ENCODE results near the gene TLR2. TPM values are rescaled to one million over a fixed set of nuclear protein-coding genes. Genes with fewer than 3 reads are reported as not detected.

Gene TLR2
- total RNA-seq, 1 experiment from 2014 or later, result 7.1 TPM

- DNase-seq (peak; percentile 77), ATAC-seq (peak; percentile 88)
- Histone ChIP-seq H3F3A (ENCODE audit: low read length, unreplicated experiment) (no peaks in the 10 kb centered on the region), H3K9me2 (replicated peaks; ENCODE audit: low read length) (no peaks in the 10 kb centered on the region), H3K4me1 (ENCODE audit: insufficient read depth, low read length) (peaks cover 7% of the 10 kb centered on the region; the same call in 1 of the 2 replicates), H2AFZ (ENCODE audit: low read length) (no peak overlapping the region), H4K20me1 (ENCODE audit: low read length) (no peaks in the 10 kb centered on the region), H3K4me3 (ENCODE audit: low read length) (no peak overlapping the region), H3K36me3 (ENCODE audit: low read depth, low read length) (no peaks in the 10 kb centered on the region), H3K4me2 (ENCODE audit: low read length) (no peak overlapping the region), H3K79me2 (ENCODE audit: low read length) (no peaks in the 10 kb centered on the region), H3K27ac (ENCODE audit: low read length) (no peak overlapping the region), H3K27me3 (ENCODE audit: low read length) (no peaks in the 10 kb centered on the region), H3K9ac (ENCODE audit: low read length) (no peak overlapping the region), H3K9me3 (ENCODE audit: low read length) (no peaks in the 10 kb centered on the region)
- BruUV-seq (replicated peaks), result no TSS peak
- POLR2A ChIA-PET (ENCODE audit: unreplicated experiment), result no interaction called here
- CTCF ChIA-PET, result interaction anchor here (0.6 to 1.3 kb wide), 3 partner anchors 105 to 525 kb away, joined by 3 to 4 read pairs (median 3); no protein-coding TSS in a partner anchor
- intact Hi-C loops (cut with micrococcal nuclease), result loop anchor here (1.0 to 5.0 kb wide), 5 partner anchors 73 to 403 kb away; no protein-coding TSS in a partner anchor
- TF ChIP-seq EZH2 (IDR thresholded peaks at IDR 0.05; ENCODE audit: low read length, unreplicated experiment), result no peak
- no peak for TF ChIP-seq EZH2phosphoT487 (IDR thresholded peaks at IDR 0.05; ENCODE audit: borderline replicate concordance, low read length)
- peak; percentile 72 for TF ChIP-seq CTCF (conservative IDR thresholded peaks at IDR 0.05; ENCODE audit: low read depth, low read length)
These were observed 66.2 kb downstream of the TLR2 start for GRCh38 chr4:153750197-153750817.

GRCh38 chr4:153755186-153755585 lies 71.1 kb downstream of the TLR2 start:
- no peak overlapping the region for H2AFZ ChIP-seq (ENCODE audit: low read length)
- ATAC-seq (no peak), DNase-seq (no peak)
- no peaks in the 10 kb centered on the region for H3K79me2 ChIP-seq (ENCODE audit: low read length)
- H3K9me2 ChIP-seq (replicated peaks; ENCODE audit: low read length), result no peaks in the 10 kb centered on the region
- no peak overlapping the region for H3K9ac ChIP-seq (ENCODE audit: low read length)
- H3K27ac ChIP-seq (ENCODE audit: low read length), result no peak overlapping the region
- no peaks in the 10 kb centered on the region for H3F3A ChIP-seq (ENCODE audit: low read length, unreplicated experiment)
- no peaks in the 10 kb centered on the region for H3K27me3 ChIP-seq (ENCODE audit: low read length)
- H3K4me1 ChIP-seq (ENCODE audit: insufficient read depth, low read length), result peaks cover 4% of the 10 kb centered on the region; the same call in 1 of the 2 replicates
- ChIA-PET POLR2A (ENCODE audit: unreplicated experiment) (no interaction called here), CTCF (no interaction called here)
- no peak overlapping the region for H3K4me2 ChIP-seq (ENCODE audit: low read length)
- no peak overlapping the region for H3K4me3 ChIP-seq (ENCODE audit: low read length)
- H3K9me3 ChIP-seq (ENCODE audit: low read length), result no peaks in the 10 kb centered on the region
- TF ChIP-seq EZH2phosphoT487 (IDR thresholded peaks at IDR 0.05; ENCODE audit: borderline replicate concordance, low read length), result no peak
- TF ChIP-seq EZH2 (IDR thresholded peaks at IDR 0.05; ENCODE audit: low read length, unreplicated experiment), result no peak
- no peak for TF ChIP-seq CTCF (conservative IDR thresholded peaks at IDR 0.05; ENCODE audit: low read depth, low read length)
- intact Hi-C loops (cut with micrococcal nuclease), result no loop called here
- no peaks in the 10 kb centered on the region for H3K36me3 ChIP-seq (ENCODE audit: low read depth, low read length)
- no peaks in the 10 kb centered on the region for H4K20me1 ChIP-seq (ENCODE audit: low read length)
- BruUV-seq (replicated peaks), result no TSS peak

Other genes with a start within 250 kb of the TLR2 start
- 7.7 and 10.3 TPM in 2 replicates for gene TMEM131L, start 217.9 kb upstream of the TLR2 start, total RNA-seq (2014; rRNA removed)
- not detected in 2 replicates for gene RNF175, start 75.7 kb downstream of the TLR2 start, total RNA-seq (2014; rRNA removed)
- not detected in 2 replicates for gene SFRP2, start 104.8 kb downstream of the TLR2 start, total RNA-seq (2014; rRNA removed)